NCI-H2081 (cell line): ENCODE data around the gene SLC25A53.
A peak's percentile ranks its signal among the peaks of the same experiment; 100 is the strongest.

Source experiments
- DNase-seq, 2 experiments: peaks; one replicate each; lab custom pipeline; 2025; lab: John Stamatoyannopoulos, UW

The SLC25A53 gene

GRCh38 chrX:104156630-104157529 lies at the start of gene SLC25A53:
SLC25A53 (minus strand) TSS chrX:104157009; CDS start chrX:104105257, 51,752 bp downstream.
- peak; percentile 92 to 96 for DNase-seq

- DNase-seq = no peak
Measured at GRCh38 chrX:104205548-104205947, 48.7 kb upstream of the SLC25A53 start.

- DNase-seq = peak; percentile 32 to 52
Measured at GRCh38 chrX:104195489-104196084, 38.8 kb upstream of the SLC25A53 start.

DNA sequence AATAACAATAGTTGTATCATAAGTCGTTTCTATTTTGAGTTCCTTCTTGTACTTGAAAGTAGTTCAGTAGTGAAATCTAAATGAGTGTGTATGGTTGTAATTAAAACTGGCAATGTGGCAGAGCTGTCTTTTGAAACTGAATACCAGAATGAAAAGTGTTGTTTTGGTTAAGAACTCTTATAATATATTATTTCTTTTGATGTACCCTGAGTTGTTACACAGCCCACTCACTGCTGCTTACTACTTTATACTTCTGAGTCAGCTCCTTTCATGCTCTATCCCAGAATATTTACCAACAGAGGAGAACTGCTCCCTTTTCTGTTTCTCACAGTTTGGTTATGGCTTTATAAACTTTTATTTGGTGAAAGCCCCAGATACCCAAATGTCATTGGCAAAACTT lies 38.2 kb upstream of the SLC25A53 start:
- no peak for DNase-seq

- DNase-seq = no peak
Measured at GRCh38 chrX:104193485-104193884, 36.7 kb upstream of the SLC25A53 start.

- DNase-seq = no peak
Measured at GRCh38 chrX:104189837-104190236, 33.0 kb upstream of the SLC25A53 start.

DNA sequence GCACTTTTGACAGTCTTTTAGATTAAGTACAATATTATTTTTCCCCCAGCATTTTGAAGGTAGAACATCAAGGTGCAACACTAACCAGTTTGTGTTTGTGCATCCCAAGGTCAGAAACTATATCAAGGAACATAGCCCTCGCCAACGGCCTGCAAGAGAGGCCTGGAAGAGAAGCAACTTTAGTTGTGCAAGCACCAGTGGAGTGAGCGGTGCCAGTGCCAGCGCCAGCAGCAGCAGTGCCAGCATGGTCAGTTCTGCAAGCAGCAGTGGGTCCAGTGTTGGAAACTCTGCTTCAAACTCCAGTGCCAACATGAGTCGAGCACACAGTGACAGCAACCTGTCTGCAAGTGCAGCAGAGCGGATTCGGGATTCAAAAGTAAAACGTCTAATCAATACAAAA lies 31.1 kb upstream of the SLC25A53 start:
- no peak for DNase-seq

- no peak for DNase-seq
Measured at GRCh38 chrX:104183685-104184084, 26.9 kb upstream of the SLC25A53 start.

GRCh38 chrX:104173841-104174240 lies 17.0 kb upstream of the SLC25A53 start:
- no peak for DNase-seq

GRCh38 chrX:104172788-104173187 lies 16.0 kb upstream of the SLC25A53 start:
- no peak for DNase-seq

DNA sequence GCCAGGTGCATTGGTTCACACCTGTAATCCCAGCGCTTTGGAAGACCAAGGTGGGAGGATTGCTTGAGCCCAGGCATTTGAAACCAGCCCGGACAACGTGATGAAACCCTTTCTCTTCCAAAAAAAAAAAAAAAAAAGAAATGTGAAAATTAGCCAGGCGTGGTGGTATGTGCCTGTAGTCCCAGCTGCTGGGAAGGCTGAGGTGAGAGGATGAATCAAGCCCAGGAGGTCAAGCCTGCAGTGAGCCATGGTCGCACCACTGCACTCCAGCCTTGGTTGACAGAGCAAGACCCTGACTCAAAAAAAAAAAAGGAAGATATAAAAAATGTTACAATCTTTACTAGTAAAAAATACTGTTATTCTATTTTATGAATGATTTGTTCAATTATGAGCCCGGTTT lies 15.3 kb upstream of the SLC25A53 start:
- no peak for DNase-seq

DNA sequence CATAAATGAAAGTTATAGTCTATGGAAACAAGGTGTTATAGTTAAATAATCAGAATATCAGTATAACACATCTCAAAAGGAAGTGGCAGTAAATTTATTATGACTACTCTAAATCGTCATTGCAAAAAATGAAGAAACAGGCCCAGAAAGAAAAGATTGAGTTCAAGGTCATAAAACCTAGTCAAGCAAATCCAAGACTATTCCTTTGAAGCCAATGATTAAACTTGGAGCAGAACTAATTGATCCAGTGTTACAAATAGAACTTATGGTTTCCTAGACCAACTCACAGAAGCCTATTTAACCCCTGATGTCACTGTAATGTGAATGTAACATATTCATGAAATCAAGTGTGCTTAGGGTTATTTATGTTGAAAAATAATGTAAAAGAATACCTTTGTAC lies 11.3 kb upstream of the SLC25A53 start:
- no peak for DNase-seq

DNA sequence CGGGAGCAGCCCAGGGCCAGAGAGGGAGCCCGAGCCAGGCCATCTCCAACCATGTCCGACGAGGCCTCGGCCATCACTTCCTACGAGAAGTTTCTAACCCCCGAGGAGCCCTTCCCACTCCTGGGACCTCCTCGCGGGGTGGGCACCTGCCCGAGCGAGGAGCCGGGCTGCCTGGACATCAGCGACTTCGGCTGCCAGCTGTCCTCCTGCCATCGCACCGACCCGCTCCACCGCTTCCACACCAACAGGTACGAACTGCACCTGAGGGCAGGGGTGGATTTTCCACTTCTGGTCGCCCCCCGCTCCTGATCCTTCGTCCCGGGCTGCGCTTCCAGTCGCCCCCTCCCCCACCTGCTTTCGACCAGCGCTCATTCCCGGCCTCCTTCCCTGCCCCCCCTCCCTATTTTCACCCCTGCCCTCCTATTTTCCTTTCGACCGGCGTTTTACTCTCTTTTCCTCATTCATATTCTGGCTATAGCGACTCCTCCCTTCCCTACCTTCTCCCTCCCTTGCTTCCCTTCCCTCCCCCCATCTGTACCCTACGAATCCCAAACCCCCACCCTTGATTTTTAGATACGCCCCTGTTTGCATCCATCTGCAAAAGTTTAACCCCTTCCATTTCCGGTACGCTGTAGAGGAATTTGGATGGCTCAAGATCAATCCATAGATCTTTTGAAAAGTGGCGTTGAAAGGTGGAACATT lies 10.1 kb upstream of the SLC25A53 start:
- peak in 1 of 2 experiments; percentile 41 for DNase-seq

DNA sequence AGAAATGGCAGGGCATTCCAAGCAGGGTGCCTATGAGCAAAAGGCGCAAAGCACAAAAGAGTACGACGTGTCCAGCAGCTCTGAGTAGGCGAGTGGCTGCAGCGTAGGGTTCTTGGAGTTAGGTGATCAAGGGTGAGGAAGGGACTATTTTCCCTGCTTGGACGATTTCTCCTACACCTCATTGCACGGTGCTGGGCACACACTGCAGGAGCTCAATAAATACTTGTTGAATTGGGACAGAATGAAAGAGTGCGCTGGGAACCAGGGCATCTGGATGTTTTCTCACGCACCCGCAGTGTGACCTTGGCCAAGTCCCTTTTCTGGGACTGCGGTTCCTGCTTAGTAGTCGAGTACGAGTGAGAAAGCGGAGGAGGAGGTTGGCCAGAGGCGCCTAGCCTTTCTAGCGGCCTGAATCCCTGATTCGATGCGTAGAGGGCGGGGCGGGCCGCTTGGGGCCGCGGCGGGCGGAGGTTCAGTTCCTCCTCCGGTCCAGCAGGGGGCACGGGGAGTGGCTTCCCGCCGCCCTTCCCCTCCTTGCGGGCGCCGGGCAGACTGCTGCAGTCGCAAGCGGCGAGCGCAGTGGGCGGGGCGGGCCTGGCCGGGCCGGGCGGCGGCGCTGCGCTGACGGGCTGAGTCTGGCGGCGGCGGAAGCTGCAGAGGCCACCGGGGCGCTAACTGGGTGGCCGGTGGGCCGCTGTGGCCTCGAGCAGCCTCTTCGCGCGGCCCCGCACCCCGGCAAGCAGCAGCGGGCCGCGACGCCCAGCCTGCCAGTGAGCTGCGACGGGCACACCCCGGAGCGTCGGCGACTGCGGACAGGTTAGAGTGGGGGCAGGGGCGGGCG lies 9.3 kb upstream of the SLC25A53 start, which contains the start of gene FAM199X:
TSS of gene FAM199X (plus strand) at position 560 of the 841 bp plus-strand sequence. CDS start 333 bp downstream, outside the sequence.
- DNase-seq = peak; percentile 89 to 94

DNA sequence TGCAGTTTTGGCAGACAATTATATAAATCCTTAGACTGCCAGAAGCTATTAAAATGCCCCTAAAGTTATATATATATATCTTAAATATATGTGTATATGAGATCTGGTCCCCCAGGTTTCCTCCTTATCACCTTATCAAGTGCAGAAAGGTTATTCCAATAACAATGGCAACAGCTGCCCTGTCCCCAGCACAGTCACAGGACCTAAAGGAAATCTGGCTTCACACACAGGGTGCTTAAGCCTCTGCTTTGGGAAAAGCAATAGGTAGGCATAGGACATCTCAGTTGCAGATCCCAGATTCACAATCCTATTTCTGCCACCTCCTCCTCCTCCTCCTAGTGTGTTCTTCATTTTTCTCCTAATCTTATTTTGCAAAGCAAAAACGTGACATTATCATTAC lies 5.8 kb downstream of the SLC25A53 start:
- DNase-seq = no peak

GRCh38 chrX:104141087-104141760 lies 15.6 kb downstream of the SLC25A53 start:
- no peak for DNase-seq

GRCh38 chrX:104137496-104137895 lies 19.3 kb downstream of the SLC25A53 start:
- DNase-seq = no peak

DNA sequence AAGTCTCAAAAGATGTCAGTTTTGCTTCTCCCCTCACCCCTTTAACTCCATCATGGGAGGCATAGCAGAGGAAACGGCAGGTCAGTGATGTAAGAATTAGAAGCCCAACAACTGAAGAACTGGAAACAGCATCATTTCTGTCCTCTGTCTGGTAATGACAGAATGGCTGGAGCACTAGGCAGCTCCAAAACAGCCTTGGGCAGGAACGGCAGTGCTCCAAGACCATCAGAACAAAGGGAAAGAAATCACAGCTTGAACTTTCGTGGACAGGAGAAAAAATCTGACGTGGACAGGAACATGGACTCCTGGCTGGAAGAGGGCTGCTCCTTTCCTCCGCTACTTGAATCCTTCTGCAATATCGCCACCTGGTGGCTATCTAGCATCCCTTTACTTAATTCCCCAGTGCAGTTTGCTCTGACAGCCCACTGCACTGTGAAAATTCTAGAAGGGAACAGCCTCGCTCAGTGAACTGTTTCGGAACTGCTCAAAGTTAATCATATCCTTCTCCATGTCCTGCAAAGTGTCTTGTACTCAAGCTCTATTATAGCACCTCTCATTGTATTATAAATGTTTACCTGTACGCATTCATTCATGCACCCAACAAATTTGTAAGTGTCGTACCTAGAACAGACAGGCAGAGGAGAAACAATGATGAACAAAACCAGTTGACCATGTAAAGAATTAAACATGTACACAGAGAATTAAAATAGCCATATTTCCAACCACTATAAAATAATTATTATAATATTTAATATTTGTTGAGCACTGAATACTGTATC lies 20.4 kb downstream of the SLC25A53 start:
- peak; percentile 90 for DNase-seq

GRCh38 chrX:104135677-104136076 lies 21.1 kb downstream of the SLC25A53 start:
- no peak for DNase-seq

DNA sequence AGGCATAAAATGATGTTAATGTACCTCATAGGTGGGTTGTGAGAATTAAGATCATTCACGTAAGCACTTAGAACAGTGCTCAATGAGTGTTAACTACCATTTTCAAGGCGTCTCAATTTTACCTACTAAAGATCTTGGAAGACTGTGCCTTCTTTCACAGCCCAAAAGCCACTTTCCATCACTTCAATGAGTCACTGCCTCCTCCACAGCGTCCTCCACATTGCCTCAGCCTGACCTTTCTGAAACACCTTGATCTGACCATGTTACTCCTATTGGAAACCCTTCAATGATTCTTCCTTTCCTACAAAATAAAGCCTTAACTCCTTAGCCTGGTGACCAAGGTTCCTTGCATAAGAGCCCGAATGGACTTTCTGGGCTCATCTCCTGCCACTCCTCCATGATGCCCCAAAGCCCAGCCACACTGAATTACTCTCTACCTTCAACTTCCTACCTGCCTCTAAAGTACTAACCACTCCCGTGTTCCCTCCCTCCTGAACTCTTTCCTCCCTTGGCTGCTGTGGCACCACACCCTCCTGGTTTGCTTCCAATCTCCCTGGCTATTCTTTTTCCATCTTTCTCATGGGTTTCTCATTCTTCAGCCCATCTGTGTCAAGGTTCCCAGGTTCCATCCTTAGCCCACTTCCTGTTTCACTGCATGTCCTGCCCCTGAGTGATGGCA lies 22.1 kb downstream of the SLC25A53 start:
- DNase-seq = no peak
